K562 (cell line): ENCODE data around the gene MB21D2. TPM values are rescaled to one million over a fixed set of nuclear protein-coding genes. Genes with fewer than 3 reads are reported as not detected.

Experiments used
- ATAC-seq: fragments of 200-7000 bp; cut with Tn5 transposase; 3 replicates; pipeline ENCODE4 v1.9.1; 2020; ENCODE audit warnings: moderate library complexity
- BruUV-seq: library from RNA; stranded (reverse); fragments of 400-500 nt; replicated peaks from 2 replicates; lab custom pipeline; 2021; lab: Mats Ljungman, UMichigan
- CTCF ChIA-PET: fragments of 300-600 bp; formaldehyde crosslinking; extraction: SDS; loops from one replicate; lab custom pipeline; 2021; ENCODE audit warnings: low intra/inter-chr PET ratio; lab: Yijun Ruan, JAX
- POLR2A ChIA-PET: fragments of 300-600, 350-650 bp; sonication (Branson Sonifier 250); formaldehyde crosslinking; extraction: SDS; loops from one replicate; lab custom pipeline; 2021; ENCODE audit warnings: antibody characterized with exemption, inconsistent platforms; lab: Yijun Ruan, JAX
- DNase-seq, 4 experiments: peaks; one replicate each; pipeline versions ENCODE4 v3.0.0 to v3.0.0-alpha.2; 2011 to 2018; ENCODE audit warnings: low spot score in 3 of 4, mixed read lengths in 3 of 4; ENCODE audit errors: extremely low read depth in 1 of 4
- FAIRE-seq: peaks from 2 replicates; lab custom pipeline; 2011; peaks lifted over from hg19 to GRCh38; lab: Jason Lieb, UNC
- H2AFZ ChIP-seq: 2 replicates; pipeline ENCODE4 v1.6.0; 2011; ENCODE audit warnings: low read depth, low read length, control low read depth, inconsistent platforms
- H3K27ac ChIP-seq: fragments of 200-600 bp; 3 replicates; pipeline ENCODE4 v1.8.0; 2011; ENCODE audit warnings: low read depth, mild to moderate bottlenecking, control low read depth, inconsistent platforms, low read length, moderate library complexity, mixed read lengths; ENCODE audit errors: extremely low read depth
- H3K27me3 ChIP-seq, 2 experiments: fragments of 300-600 bp in 1 of 2; 2 replicates in 1 of 2; 3 replicates in 1 of 2; pipeline versions ENCODE4 v1.6.0 to v1.8.0; 2011; ENCODE audit warnings: inconsistent platforms in 2 of 2, low read length in 2 of 2, mild to moderate bottlenecking in 1 of 2, mixed read lengths in 1 of 2, moderate library complexity in 1 of 2; ENCODE audit not compliant: control insufficient read depth in 2 of 2, insufficient read depth in 2 of 2
- H3K36me3 ChIP-seq: fragments of 300-600 bp; 3 replicates; pipeline ENCODE4 v1.8.0; 2011; ENCODE audit warnings: mild to moderate bottlenecking, low read length, inconsistent platforms; ENCODE audit not compliant: control insufficient read depth, insufficient read depth
- H3K4me1 ChIP-seq, 2 experiments: fragments of 200-600 bp in 1 of 2; replicated peaks in 1 of 2; 2 replicates in 1 of 2; 3 replicates in 1 of 2; pipeline versions ENCODE4 v1.5.1 to v1.8.0; 2011; ENCODE audit warnings: inconsistent platforms in 2 of 2, low read length in 2 of 2, mild to moderate bottlenecking in 1 of 2, mixed read lengths in 1 of 2, moderate library complexity in 1 of 2; ENCODE audit not compliant: control insufficient read depth in 2 of 2, insufficient read depth in 2 of 2
- H3K4me2 ChIP-seq: 2 replicates; pipeline ENCODE4 v1.6.1; 2011; ENCODE audit warnings: low read length, control low read depth, inconsistent platforms, mixed read lengths; ENCODE audit not compliant: insufficient read depth
- H3K4me3 ChIP-seq: fragments of 200-600 bp; sonication (generic), shearing (Covaris generic); 2 replicates; pipeline ENCODE4 v1.5.1; 2016; ENCODE audit warnings: control low read depth, inconsistent platforms
- H3K79me2 ChIP-seq: fragments of 200-600 bp; 3 replicates; pipeline ENCODE4 v1.8.0; 2011; ENCODE audit warnings: low read length, inconsistent platforms; ENCODE audit not compliant: control insufficient read depth, insufficient read depth
- H3K9ac ChIP-seq, 2 experiments: 2 replicates each; pipeline versions ENCODE4 v1.6.0 to v1.6.1; 2011; ENCODE audit warnings: low read depth in 2 of 2, low read length in 2 of 2, control low read depth in 1 of 2, inconsistent platforms in 1 of 2, mild to moderate bottlenecking in 1 of 2, mixed read lengths in 1 of 2; ENCODE audit not compliant: insufficient read depth in 1 of 2
- H3K9me1 ChIP-seq: one replicate; pipeline ENCODE4 v1.6.0; 2011; ENCODE audit warnings: inconsistent platforms, mild to moderate bottlenecking, low read length, moderate library complexity; ENCODE audit not compliant: control insufficient read depth, insufficient read depth
- H3K9me3 ChIP-seq: replicated peaks from 2 replicates; pipeline ENCODE4 v1.5.1; 2011; ENCODE audit warnings: low read depth, low read length, inconsistent platforms; ENCODE audit not compliant: control insufficient read depth, insufficient read depth
- H4K20me1 ChIP-seq: replicated peaks from 2 replicates; pipeline ENCODE4 v1.6.1; 2011; ENCODE audit warnings: low read length, inconsistent platforms, mixed read lengths; ENCODE audit not compliant: control insufficient read depth, insufficient read depth
- FOXJ3 ChIP-seq: sonication (generic); formaldehyde crosslinking; IDR thresholded peaks from 2 replicates; pipeline ENCODE4 v1.4.0; 2020; ENCODE audit warnings: mild to moderate bottlenecking, missing genetic modification reagents
- JUND ChIP-seq, 2 experiments: IDR thresholded peaks; 2 replicates in 1 of 2; 3 replicates in 1 of 2; pipeline ENCODE4 v1.6.1; 2011; ENCODE audit warnings: borderline replicate concordance in 2 of 2, low read depth in 2 of 2, low read length in 2 of 2, improper control_type of control experiment in 1 of 2, missing biosample characterization in 1 of 2, missing genetic modification characterization in 1 of 2, missing genetic modification reagents in 1 of 2
- PHB ChIP-seq: fragments of 250-450 bp; sonication (Bioruptor Pico); IDR thresholded peaks from 2 replicates; pipeline ENCODE4 v1.5.0; 2021
- WGBS: fragments of 100-300 bp; shearing (Covaris generic); methylation state at CpG from one replicate; pipeline ENCODE4 v1.1.6; 2016; ENCODE audit warnings: low coverage, mixed read lengths; ENCODE audit not compliant: insufficient coverage; ENCODE audit errors: missing lambda C conversion rate; 5-methylcytosine and 5-hydroxymethylcytosine counted together
- in situ Hi-C: fragments of 300-500 bp; cut with MboI; formaldehyde crosslinking; loops from 4 replicates; pipeline ENCODE4 v1.15.0; 2018; ENCODE audit warnings: inconsistent platforms, mixed read lengths
- intact Hi-C: fragments of 100-400 bp; cut with micrococcal nuclease; formaldehyde crosslinking; loops from 2 replicates; pipeline ENCODE4 v1.14.2; 2022
- polyA plus RNA-seq, 8 experiments: library from polyadenylated mRNA; depleted of rRNA in 4 of 8; stranded (reverse) in 5 of 8; unstranded in 3 of 8; fragments of >200 nt; fragmentation: Nextera tagmentation in 2 of 8; fragmentation: Illumina TruSeq in 1 of 8; extraction: Ambion mirVana in 2 of 8; extraction: Trizol in 1 of 8; gene quantifications; 2 replicates each; pipeline versions ENCODE4 v1.2.1 to v1.2.3, GENCODE V29; 2011 to 2014; ENCODE audit warnings: inconsistent platforms in 1 of 8, missing spikeins in 1 of 8
- total RNA-seq, 7 experiments: library from RNA; depleted of rRNA in 6 of 7; stranded (reverse); fragments of >200 nt in 6 of 7; fragmentation: Illumina TruSeq in 2 of 7; extraction: Trizol in 2 of 7; gene quantifications; 2 replicates each; pipeline versions ENCODE4 v1.2.1 to v1.2.3, GENCODE V29; 2011 to 2021; ENCODE audit warnings: low replicate concordance in 1 of 7
- TF ChIP-seq, protein P1 (sequence below): sonication (generic); formaldehyde crosslinking; IDR thresholded peaks from 2 replicates; pipeline ENCODE4 v1.8.0; 2022; ENCODE audit warnings: missing genetic modification reagents, mild to moderate bottlenecking, borderline replicate concordance
- TF ChIP-seq, protein P2 (sequence below): fragments of 250-450 bp; sonication (Bioruptor Pico); IDR thresholded peaks from 2 replicates; pipeline ENCODE4 v1.4.0; 2020; ENCODE audit warnings: borderline replicate concordance

The MB21D2 gene
- total and polyA plus RNA-seq, 9 of the 15 experiments (the other 6 are each of a cell fraction or from before 2014, with no cell fraction given), result 0.01 TPM; not detected in 8

DNA sequence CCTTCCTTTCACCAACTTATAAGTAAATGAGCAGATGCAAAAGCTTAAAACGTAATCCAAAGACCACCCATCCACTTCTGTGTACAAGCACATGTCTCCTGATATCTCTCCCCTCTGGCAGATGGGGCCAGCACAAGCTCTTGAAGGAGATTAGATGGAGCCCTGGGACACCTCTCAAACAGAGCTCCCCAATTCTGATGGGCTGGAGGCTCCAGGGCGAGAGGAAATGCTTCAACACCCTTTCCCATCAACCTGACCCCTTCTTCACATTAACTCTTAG lies 73.2 kb downstream of the MB21D2 start:
- in situ Hi-C loops (no loop called here), intact Hi-C loops (no loop called here)
- Histone ChIP-seq H3K9me1 (no peaks in the 10 kb centered on the region), H4K20me1 (no peaks in the 10 kb centered on the region), H3K79me2 (no peaks in the 10 kb centered on the region), H2AFZ (no peak overlapping the region), H3K9me3 (no peaks in the 10 kb centered on the region), H3K4me3 (no peak overlapping the region), H3K4me1 (no peaks in the 10 kb centered on the region), H3K27ac (no peak overlapping the region), H3K4me2 (no peak overlapping the region), H3K27me3 (no peaks in the 10 kb centered on the region; a peak in 1 of 5 replicates), H3K36me3 (no peaks in the 10 kb centered on the region), H3K9ac (no peak overlapping the region)
- no peak for DNase-seq
- POLR2A ChIA-PET, result no interaction called here
- 0% methylated on average over 2 of the region's 2 CpGs for WGBS
- TF ChIP-seq PHB (CRISPR knock-in tag), result no peak
- TF ChIP-seq FOXJ3 (CRISPR knock-in tag), result no peak
- TF ChIP-seq, protein P1, sequence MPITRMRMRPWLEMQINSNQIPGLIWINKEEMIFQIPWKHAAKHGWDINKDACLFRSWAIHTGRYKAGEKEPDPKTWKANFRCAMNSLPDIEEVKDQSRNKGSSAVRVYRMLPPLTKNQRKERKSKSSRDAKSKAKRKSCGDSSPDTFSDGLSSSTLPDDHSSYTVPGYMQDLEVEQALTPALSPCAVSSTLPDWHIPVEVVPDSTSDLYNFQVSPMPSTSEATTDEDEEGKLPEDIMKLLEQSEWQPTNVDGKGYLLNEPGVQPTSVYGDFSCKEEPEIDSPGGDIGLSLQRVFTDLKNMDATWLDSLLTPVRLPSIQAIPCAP, result no peak
- TF ChIP-seq, protein P2, sequence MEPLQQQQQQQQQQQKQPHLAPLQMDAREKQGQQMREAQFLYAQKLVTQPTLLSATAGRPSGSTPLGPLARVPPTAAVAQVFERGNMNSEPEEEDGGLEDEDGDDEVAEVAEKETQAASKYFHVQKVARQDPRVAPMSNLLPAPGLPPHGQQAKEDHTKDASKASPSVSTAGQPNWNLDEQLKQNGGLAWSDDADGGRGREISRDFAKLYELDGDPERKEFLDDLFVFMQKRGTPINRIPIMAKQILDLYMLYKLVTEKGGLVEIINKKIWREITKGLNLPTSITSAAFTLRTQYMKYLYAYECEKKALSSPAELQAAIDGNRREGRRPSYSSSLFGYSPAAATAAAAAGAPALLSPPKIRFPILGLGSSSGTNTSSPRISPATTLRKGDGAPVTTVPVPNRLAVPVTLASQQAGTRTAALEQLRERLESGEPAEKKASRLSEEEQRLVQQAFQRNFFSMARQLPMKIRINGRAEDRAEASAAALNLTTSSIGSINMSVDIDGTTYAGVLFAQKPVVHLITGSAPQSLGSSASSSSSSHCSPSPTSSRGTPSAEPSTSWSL, result no peak
- no peak for TF ChIP-seq JUND (IDR thresholded peaks at IDR 0.05; ENCODE audit: borderline replicate concordance, low read depth, low read length)
- no peak for TF ChIP-seq JUND (tag; IDR thresholded peaks at IDR 0.05; ENCODE audit: borderline replicate concordance, low read depth, low read length)
- no peak for ATAC-seq
- CTCF ChIA-PET, result no interaction called here
- BruUV-seq, result no TSS peak
- FAIRE-seq, result no peak
